Measurements from ENCODE around the gene C1QTNF8.

The C1QTNF8 gene

GRCh38 chr16:1102921-1103635 lies 7.0 kb upstream of the C1QTNF8 start:
- DNase-seq (ENCODE audit: insufficient read length, low spot score) (peak; percentile 90), FAIRE-seq (no peak)
- peak; percentile 60 for TF ChIP-seq CTCF (IDR thresholded peaks at IDR 0.05; ENCODE audit: insufficient read depth, missing control alignments)

- no peak for FAIRE-seq
- TF ChIP-seq CTCF (IDR thresholded peaks at IDR 0.05; ENCODE audit: insufficient read depth, missing control alignments): no peak
- DNase-seq (ENCODE audit: insufficient read length, low spot score): no peak
Observed at GRCh38 chr16:1102333-1102700, 6.3 kb upstream of the C1QTNF8 start.

- TF ChIP-seq CTCF (IDR thresholded peaks at IDR 0.05; ENCODE audit: insufficient read depth, missing control alignments): no peak
- DNase-seq (ENCODE audit: insufficient read length, low spot score) (no peak), FAIRE-seq (no peak)
Observed at GRCh38 chr16:1101573-1102332, 5.7 kb upstream of the C1QTNF8 start.

- DNase-seq (ENCODE audit: insufficient read length, low spot score) (no peak), FAIRE-seq (no peak)
- no peak for TF ChIP-seq CTCF (IDR thresholded peaks at IDR 0.05; ENCODE audit: insufficient read depth, missing control alignments)
Observed at GRCh38 chr16:1101133-1101532, 5.1 kb upstream of the C1QTNF8 start.

GRCh38 chr16:1100084-1100800 lies 4.2 kb upstream of the C1QTNF8 start:
- no peak for TF ChIP-seq CTCF (IDR thresholded peaks at IDR 0.05; ENCODE audit: insufficient read depth, missing control alignments)
- no peak for DNase-seq (ENCODE audit: insufficient read length, low spot score)

GRCh38 chr16:1099189-1100083 lies 3.4 kb upstream of the C1QTNF8 start:
- no peak for TF ChIP-seq CTCF (IDR thresholded peaks at IDR 0.05; ENCODE audit: insufficient read depth, missing control alignments)

More at GRCh38 chr16:1100084-1100800, 4.2 kb upstream of the C1QTNF8 start:
- FAIRE-seq: no peak

More at GRCh38 chr16:1099189-1100083, 3.4 kb upstream of the C1QTNF8 start:
- DNase-seq (ENCODE audit: insufficient read length, low spot score) (no peak), FAIRE-seq (no peak)

All from D721Med (cell line).